Epithelial cell of proximal tubule (primary cell): ENCODE results near the gene COL6A2. TPM values are rescaled to one million over a fixed set of nuclear protein-coding genes. Genes with fewer than 3 reads are reported as not detected.

ENCODE experiments used
- DNase-seq: peaks from one replicate; pipeline ENCODE4 v3.0.0-alpha.2; 2011; ENCODE audit warnings: low read depth
- H3K4me3 ChIP-seq: 2 replicates; pipeline ENCODE4 v1.5.1; 2011; ENCODE audit warnings: low read depth, mild to moderate bottlenecking, low read length
- total RNA-seq: library from RNA; depleted of rRNA; stranded (reverse); fragments of >200 nt; gene quantifications from 2 replicates; pipeline ENCODE4 v1.2.3, GENCODE V29; 2015
- TF ChIP-seq, protein P1 (sequence below): conservative IDR thresholded peaks from 2 replicates; pipeline ENCODE4 v1.5.1; 2012; ENCODE audit warnings: low read depth, mild to moderate bottlenecking, low read length

Gene COL6A2
- total RNA-seq, 1 donor from 2014 or later = 138 TPM

DNA sequence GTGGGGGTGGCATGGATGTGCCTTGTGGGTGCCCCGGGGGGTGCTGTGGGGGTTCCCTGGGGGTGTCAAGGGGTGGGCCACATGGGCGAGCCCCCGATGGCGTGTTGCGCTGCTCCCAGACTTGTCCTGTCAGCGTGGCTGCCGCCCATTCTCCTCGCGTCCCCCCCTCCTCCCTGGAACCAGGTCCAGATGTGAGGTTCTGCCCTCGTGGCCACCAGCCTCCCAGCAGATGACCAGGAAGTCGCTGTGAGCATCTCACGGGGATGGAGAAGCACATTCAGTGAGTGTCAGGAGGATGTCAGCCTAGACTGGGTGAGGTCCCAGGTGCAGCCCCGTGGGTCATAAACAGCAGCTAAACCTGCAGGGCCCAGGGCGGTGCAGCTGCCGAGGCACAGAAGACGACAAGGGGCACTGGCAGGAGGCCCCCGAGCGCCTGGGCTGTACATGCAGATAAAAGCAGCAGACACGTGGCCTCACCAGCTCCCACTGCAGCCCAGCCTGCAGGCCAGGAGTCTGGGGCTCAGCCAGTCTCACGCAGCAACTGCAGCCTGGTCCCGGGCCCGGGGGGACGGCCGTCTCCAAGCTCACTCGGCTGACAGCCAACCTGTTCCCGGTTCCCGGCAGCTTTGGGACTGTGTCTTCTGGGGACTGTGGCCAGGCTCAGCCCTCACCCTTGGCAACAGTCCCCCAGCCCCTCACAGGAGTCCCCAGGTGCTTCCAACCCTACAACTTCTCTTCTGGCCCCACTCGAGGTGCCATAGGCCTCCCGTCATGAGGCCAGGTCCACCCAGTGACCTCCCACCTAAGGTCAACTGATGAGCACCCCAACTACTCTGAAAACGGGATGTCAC is 17.5 kb upstream of the COL6A2 start:
- TF ChIP-seq, protein P1, sequence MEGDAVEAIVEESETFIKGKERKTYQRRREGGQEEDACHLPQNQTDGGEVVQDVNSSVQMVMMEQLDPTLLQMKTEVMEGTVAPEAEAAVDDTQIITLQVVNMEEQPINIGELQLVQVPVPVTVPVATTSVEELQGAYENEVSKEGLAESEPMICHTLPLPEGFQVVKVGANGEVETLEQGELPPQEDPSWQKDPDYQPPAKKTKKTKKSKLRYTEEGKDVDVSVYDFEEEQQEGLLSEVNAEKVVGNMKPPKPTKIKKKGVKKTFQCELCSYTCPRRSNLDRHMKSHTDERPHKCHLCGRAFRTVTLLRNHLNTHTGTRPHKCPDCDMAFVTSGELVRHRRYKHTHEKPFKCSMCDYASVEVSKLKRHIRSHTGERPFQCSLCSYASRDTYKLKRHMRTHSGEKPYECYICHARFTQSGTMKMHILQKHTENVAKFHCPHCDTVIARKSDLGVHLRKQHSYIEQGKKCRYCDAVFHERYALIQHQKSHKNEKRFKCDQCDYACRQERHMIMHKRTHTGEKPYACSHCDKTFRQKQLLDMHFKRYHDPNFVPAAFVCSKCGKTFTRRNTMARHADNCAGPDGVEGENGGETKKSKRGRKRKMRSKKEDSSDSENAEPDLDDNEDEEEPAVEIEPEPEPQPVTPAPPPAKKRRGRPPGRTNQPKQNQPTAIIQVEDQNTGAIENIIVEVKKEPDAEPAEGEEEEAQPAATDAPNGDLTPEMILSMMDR = no peak
- H3K4me3 ChIP-seq = no peak overlapping the region
- DNase-seq = no peak

GRCh38 chr21:46081022-46081861 is 16.7 kb upstream of the COL6A2 start:
- no peak overlapping the region for H3K4me3 ChIP-seq
- TF ChIP-seq, protein P1 = no peak
- no peak for DNase-seq

- TF ChIP-seq, protein P1 = no peak
- DNase-seq = no peak
- H3K4me3 ChIP-seq = no peak overlapping the region
These were observed 15.8 kb upstream of the COL6A2 start for GRCh38 chr21:46081862-46082712.

GRCh38 chr21:46082713-46082962 is 15.3 kb upstream of the COL6A2 start:
- no peak for DNase-seq
- TF ChIP-seq, protein P1 = no peak
- H3K4me3 ChIP-seq = no peak overlapping the region

GRCh38 chr21:46082963-46083790 is 14.7 kb upstream of the COL6A2 start:
- H3K4me3 ChIP-seq = no peak overlapping the region
- TF ChIP-seq, protein P1 = no peak
- DNase-seq = no peak
